Esophagus muscularis mucosa (tissue), 4 donors: ENCODE data around the gene TDRD12. TPM values are rescaled to one million over a fixed set of nuclear protein-coding genes. Genes with fewer than 3 reads are reported as not detected.

ENCODE experiments used
- DNase-seq: peaks from one replicate; pipeline ENCODE4 v3.0.0-alpha.2; 2017; ENCODE audit errors: extremely low spot score
- H3K27ac ChIP-seq, 4 donors: fragments of 200-600 bp; sonication (generic); replicated peaks in 1 of 4; 1 replicate in 3 of 4; 2 replicates in 1 of 4; pipeline ENCODE4 v1.5.1; 2016 to 2019; ENCODE audit warnings: mild to moderate bottlenecking in 1 of 4
- H3K27me3 ChIP-seq, 4 donors: fragments of 200-600 bp; sonication (generic); one replicate each; pipeline versions ENCODE4 v1.5.1 to v1.6.0; 2016 to 2019
- H3K36me3 ChIP-seq, 4 donors: fragments of 200-600 bp; sonication (generic); one replicate each; pipeline ENCODE4 v1.5.1; 2016 to 2019
- H3K4me1 ChIP-seq, 4 donors: fragments of 200-600 bp; sonication (generic); one replicate each; pipeline ENCODE4 v1.5.1; 2016 to 2019
- H3K4me3 ChIP-seq, 4 donors: fragments of 200-600 bp; sonication (generic); 1 replicate in 2 of 4; 2 replicates in 2 of 4; pipeline ENCODE4 v1.5.1; 2016 to 2019; ENCODE audit warnings: mild to moderate bottlenecking in 4 of 4, moderate library complexity in 1 of 4
- H3K9me3 ChIP-seq, 4 donors: fragments of 200-600 bp; sonication (generic); 1 replicate in 3 of 4; 2 replicates in 1 of 4; pipeline ENCODE4 v1.5.1; 2016 to 2019
- EP300 ChIP-seq: sonication (generic); formaldehyde crosslinking; IDR thresholded peaks from one replicate; pipeline ENCODE4 v1.6.1; 2017; ENCODE audit warnings: antibody characterized with exemption
- POLR2A ChIP-seq: fragments of 450-650 bp; IDR thresholded peaks from one replicate; pipeline ENCODE4 v1.6.1; 2017; ENCODE audit warnings: antibody characterized with exemption, moderate library complexity, mild to moderate bottlenecking, low read depth
- POLR2AphosphoS5 ChIP-seq, 2 donors: sonication (generic); formaldehyde crosslinking; IDR thresholded peaks; one replicate each; pipeline ENCODE4 v1.6.1; 2017; ENCODE audit warnings: antibody characterized with exemption in 2 of 2
- WGBS: methylation state at CpG from one replicate; pipeline ENCODE4 v1.1.5; 2018; 5-methylcytosine and 5-hydroxymethylcytosine counted together
- intact Hi-C: fragments of 100-400 bp; cut with DNase I; formaldehyde crosslinking; loops from one replicate; pipeline ENCODE4 v1.15.1; 2023
- total RNA-seq, 4 donors: library from RNA; depleted of rRNA; stranded (reverse); fragments of >200 nt; gene quantifications; one replicate each; pipeline versions ENCODE4 v1.1.0 to v1.2.1, GENCODE V29; 2016
- TF ChIP-seq, protein P1 (sequence below), 3 experiments: fragments of 200-600 bp in 2 of 3; fragments of 450-650 bp in 1 of 3; sonication (generic) in 2 of 3; IDR thresholded peaks; one replicate each; pipeline ENCODE4 v1.5.1; 2017 to 2019; ENCODE audit warnings: antibody characterized with exemption in 3 of 3, mild to moderate bottlenecking in 2 of 3, moderate library complexity in 1 of 3

Gene TDRD12
- total RNA-seq, 4 donors from 2014 or later, result 0.83 to 1.6 (median 1.3) TPM; not detected in 1

DNA sequence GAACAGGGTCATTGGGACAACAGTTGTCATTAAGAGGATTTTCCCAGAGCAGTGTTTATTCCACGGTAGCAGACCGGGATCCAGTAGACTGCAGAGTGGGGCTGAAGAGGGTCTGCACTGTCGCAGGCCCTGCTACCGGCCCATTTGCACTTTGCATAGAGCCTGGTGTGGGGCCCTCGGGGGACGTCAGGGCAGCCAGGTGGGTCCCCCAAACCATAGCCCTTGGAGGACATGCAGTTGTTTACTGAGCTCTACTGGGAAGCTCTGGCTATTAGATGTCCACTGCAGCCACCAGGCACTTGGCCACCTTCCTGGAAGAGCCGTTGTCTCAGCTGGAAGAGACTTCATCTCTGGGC, 104.2 kb downstream of the TDRD12 start:
- H3K27me3 ChIP-seq, result peaks cover 0 to 49% (median 0%) of the 10 kb centered on the region in 4 donors
- H3K4me3 ChIP-seq, result no peak overlapping the region
- peaks cover 0 to 6% (median 1%) of the 10 kb centered on the region in 4 donors for H3K36me3 ChIP-seq
- WGBS, result 79% methylated on average over 3 of the region's 7 CpGs
- intact Hi-C loops, result no loop called here
- no peak overlapping the region for H3K27ac ChIP-seq
- TF ChIP-seq, protein P1, sequence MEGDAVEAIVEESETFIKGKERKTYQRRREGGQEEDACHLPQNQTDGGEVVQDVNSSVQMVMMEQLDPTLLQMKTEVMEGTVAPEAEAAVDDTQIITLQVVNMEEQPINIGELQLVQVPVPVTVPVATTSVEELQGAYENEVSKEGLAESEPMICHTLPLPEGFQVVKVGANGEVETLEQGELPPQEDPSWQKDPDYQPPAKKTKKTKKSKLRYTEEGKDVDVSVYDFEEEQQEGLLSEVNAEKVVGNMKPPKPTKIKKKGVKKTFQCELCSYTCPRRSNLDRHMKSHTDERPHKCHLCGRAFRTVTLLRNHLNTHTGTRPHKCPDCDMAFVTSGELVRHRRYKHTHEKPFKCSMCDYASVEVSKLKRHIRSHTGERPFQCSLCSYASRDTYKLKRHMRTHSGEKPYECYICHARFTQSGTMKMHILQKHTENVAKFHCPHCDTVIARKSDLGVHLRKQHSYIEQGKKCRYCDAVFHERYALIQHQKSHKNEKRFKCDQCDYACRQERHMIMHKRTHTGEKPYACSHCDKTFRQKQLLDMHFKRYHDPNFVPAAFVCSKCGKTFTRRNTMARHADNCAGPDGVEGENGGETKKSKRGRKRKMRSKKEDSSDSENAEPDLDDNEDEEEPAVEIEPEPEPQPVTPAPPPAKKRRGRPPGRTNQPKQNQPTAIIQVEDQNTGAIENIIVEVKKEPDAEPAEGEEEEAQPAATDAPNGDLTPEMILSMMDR (IDR thresholded peaks at IDR 0.05), result no peak
- no peak for TF ChIP-seq EP300
- TF ChIP-seq POLR2A, result no peak
- TF ChIP-seq POLR2AphosphoS5 (IDR thresholded peaks at IDR 0.05), result no peak
- DNase-seq, result no peak
- H3K4me1 ChIP-seq, result no peaks in the 10 kb centered on the region
- no peaks in the 10 kb centered on the region for H3K9me3 ChIP-seq

DNA sequence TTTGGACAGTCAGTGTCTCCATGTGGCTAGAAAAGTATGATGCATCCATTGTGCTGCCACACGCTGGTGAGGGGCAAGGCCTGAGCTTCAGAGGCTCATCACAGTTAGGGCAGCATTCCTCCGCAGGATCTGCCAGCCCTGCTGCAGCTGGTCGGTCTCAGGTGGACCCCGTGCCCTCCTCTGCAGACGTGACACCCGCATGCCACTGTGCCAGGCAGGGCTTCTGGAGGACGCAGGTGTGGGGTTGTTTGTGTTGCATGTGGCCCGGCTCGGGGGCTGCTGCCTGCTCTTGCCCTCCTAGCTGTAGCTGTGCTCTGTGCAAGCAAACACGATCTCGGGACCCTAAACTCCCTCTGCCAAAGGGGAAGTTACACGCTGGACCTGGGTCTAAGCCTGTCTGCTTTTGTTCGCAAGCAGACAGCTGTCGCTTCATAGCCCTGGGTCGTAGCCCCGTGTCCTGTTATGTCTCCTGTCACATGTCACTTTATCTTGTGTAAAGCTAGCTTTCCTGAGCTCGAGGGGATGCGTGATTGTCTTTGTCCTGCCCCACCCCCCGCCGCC, 104.7 kb downstream of the TDRD12 start:
- intact Hi-C loops, result no loop called here
- H3K27ac ChIP-seq, result no peak overlapping the region

DNA sequence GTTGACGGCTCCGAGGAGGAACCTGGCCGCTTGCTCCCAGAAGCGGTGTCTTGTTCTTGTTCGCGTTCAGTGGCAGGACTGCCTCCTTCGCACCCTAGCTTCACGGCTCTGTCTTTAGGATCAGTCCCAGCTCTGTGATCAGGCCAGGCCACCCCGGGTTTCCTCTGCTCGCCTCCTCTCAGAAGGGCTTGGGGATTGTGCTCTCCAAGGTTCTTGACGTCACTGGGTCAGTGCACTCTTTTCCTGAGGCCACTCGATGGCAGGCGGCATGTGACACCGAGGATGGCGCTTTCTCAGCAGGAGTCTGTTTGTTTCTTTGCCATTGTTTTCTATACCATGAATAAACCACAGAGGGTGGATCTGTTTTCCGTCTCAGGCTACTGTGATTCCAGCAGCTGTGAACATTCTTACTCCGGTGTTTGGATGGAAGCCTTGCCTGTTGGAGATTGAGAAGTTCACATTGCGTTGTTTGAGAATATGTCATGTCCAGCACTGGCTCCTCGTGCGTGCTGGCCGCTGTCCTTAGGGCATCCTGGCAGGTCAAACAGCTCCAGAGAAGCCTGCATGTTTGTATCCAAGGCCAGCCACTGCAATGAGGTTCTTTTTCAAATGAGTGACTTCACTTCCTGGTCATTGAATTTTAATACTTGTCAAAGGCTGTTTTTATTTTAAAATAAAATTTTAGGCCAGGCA, 105.5 kb downstream of the TDRD12 start:
- H3K27me3 ChIP-seq, result peaks cover 0 to 42% (median 0%) of the 10 kb centered on the region in 4 donors
- TF ChIP-seq, protein P1 (IDR thresholded peaks at IDR 0.05), result no peak
- TF ChIP-seq POLR2AphosphoS5 (IDR thresholded peaks at IDR 0.05) (no peak), POLR2A (no peak), EP300 (no peak)
- DNase-seq, result no peak
- no peaks in the 10 kb centered on the region for H3K9me3 ChIP-seq
- H3K4me1 ChIP-seq, result no peaks in the 10 kb centered on the region
- peaks cover 0 to 15% (median 3%) of the 10 kb centered on the region in 4 donors for H3K36me3 ChIP-seq
- no peak overlapping the region for H3K4me3 ChIP-seq
- 47% methylated on average over 16 of the region's 21 CpGs for WGBS
- intact Hi-C loops, result no loop called here
- no peak overlapping the region for H3K27ac ChIP-seq

More for the DNA sequence above, 104.7 kb downstream of the TDRD12 start:
- Histone ChIP-seq H3K27me3 (peaks cover 0 to 49% (median 0%) of the 10 kb centered on the region in 4 donors), H3K9me3 (no peaks in the 10 kb centered on the region), H3K4me1 (no peaks in the 10 kb centered on the region), H3K4me3 (no peak overlapping the region), H3K36me3 (peaks cover 0 to 8% (median 3%) of the 10 kb centered on the region in 4 donors)
- 5% methylated on average over 3 of the region's 20 CpGs for WGBS
- no peak for DNase-seq
- TF ChIP-seq, protein P1 (IDR thresholded peaks at IDR 0.05), result no peak
- no peak for TF ChIP-seq EP300
- no peak for TF ChIP-seq POLR2AphosphoS5 (IDR thresholded peaks at IDR 0.05)

DNA sequence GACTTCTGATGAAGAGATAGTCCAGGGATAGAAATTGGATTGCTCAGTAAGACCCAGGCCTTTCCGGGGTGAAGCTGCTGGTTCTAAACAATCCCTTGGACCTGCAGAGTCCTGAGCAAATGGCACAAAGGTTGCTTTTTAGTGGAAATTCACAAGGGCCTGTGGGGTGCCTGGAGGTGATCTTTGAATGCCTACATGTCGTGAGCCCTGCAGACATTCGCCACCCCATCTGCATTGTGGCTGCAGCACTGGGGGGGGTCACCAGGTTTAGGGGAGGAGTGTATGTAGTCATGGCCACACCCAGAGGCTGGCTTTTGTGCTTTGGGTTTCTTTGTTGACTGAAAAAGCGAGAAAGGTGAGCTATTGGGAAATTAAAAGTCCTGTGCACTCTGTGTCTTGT, 108.6 kb downstream of the TDRD12 start:
- intact Hi-C loops, result no loop called here
- Histone ChIP-seq H3K36me3 (peaks cover 0 to 15% (median 3%) of the 10 kb centered on the region in 4 donors), H3K4me3 (no peak overlapping the region), H3K27ac (no peak overlapping the region), H3K4me1 (no peaks in the 10 kb centered on the region), H3K27me3 (peaks cover 0 to 19% (median 0%) of the 10 kb centered on the region in 4 donors), H3K9me3 (no peaks in the 10 kb centered on the region)
- no peak for TF ChIP-seq EP300
- TF ChIP-seq POLR2A, result no peak
- no peak for TF ChIP-seq POLR2AphosphoS5 (IDR thresholded peaks at IDR 0.05)
- TF ChIP-seq, protein P1 (IDR thresholded peaks at IDR 0.05), result no peak
- WGBS, result 85% methylated on average over 4 of the region's 4 CpGs
- no peak for DNase-seq
